ACC112 (cell line): ENCODE results near the gene VWA5B1.

Experiments
- H2AFZ ChIP-seq: fragments of 200-600 bp; sonication (generic); one replicate; pipeline ENCODE4 v1.6.0; 2017; ENCODE audit warnings: antibody characterized with exemption, low read length; ENCODE audit not compliant: unreplicated experiment
- H3K27ac ChIP-seq: fragments of 200-600 bp; sonication (generic); 2 replicates; pipeline ENCODE4 v1.5.1; 2014; ENCODE audit warnings: low read depth, mild to moderate bottlenecking, antibody characterized with exemption, low read length, moderate library complexity
- H3K27me3 ChIP-seq: fragments of 200-600 bp; sonication (generic); 2 replicates; pipeline ENCODE4 v1.6.1; 2014; ENCODE audit warnings: mild to moderate bottlenecking, antibody characterized with exemption, low read length, moderate library complexity, mixed read lengths; ENCODE audit not compliant: insufficient read depth
- H3K36me3 ChIP-seq: fragments of 200-600 bp; sonication (generic); 2 replicates; pipeline ENCODE4 v1.6.1; 2016; ENCODE audit warnings: mild to moderate bottlenecking, antibody characterized with exemption, low read length, moderate library complexity, mixed read lengths; ENCODE audit not compliant: insufficient read depth
- H3K4me1 ChIP-seq: fragments of 200-600 bp; sonication (generic); one replicate; pipeline ENCODE4 v1.6.1; 2016; ENCODE audit warnings: low read length, mixed read lengths; ENCODE audit not compliant: insufficient read depth, unreplicated experiment, control insufficient read depth
- H3K4me3 ChIP-seq: fragments of 200-600 bp; sonication (generic); 2 replicates; pipeline ENCODE4 v1.5.1; 2014; ENCODE audit warnings: mild to moderate bottlenecking, low read depth, low read length
- H3K79me2 ChIP-seq: fragments of 200-600 bp; sonication (generic); one replicate; pipeline ENCODE4 v1.6.0; 2016; ENCODE audit warnings: low read length; ENCODE audit not compliant: control insufficient read depth, unreplicated experiment, insufficient read depth

VWA5B1 gene

GRCh38 chr1:20322825-20323612 is 32.3 kb downstream of the VWA5B1 start:
- Histone ChIP-seq H2AFZ (no peak overlapping the region), H3K79me2 (no peaks in the 10 kb centered on the region), H3K36me3 (no peaks in the 10 kb centered on the region), H3K27me3 (peaks cover 95% of the 10 kb centered on the region), H3K27ac (no peak overlapping the region), H3K4me1 (no peaks in the 10 kb centered on the region), H3K4me3 (no peak overlapping the region)

DNA sequence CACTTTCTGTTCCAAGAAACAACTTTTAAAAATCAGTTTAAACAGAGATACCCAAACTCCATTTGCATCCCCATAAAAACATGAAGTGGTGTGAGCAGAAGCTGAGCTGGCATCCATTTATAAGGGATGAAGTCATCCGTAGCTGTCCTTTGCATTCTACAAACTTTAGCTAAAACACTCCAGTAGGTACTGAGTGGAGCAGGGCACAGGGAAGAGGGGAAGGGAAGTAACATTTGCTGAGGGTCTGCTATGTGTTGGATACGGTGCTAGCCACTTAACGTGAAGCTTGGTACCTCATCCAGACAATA is 32.9 kb downstream of the VWA5B1 start:
- Histone ChIP-seq H3K27ac (no peak overlapping the region), H3K27me3 (peaks cover 95% of the 10 kb centered on the region)

DNA sequence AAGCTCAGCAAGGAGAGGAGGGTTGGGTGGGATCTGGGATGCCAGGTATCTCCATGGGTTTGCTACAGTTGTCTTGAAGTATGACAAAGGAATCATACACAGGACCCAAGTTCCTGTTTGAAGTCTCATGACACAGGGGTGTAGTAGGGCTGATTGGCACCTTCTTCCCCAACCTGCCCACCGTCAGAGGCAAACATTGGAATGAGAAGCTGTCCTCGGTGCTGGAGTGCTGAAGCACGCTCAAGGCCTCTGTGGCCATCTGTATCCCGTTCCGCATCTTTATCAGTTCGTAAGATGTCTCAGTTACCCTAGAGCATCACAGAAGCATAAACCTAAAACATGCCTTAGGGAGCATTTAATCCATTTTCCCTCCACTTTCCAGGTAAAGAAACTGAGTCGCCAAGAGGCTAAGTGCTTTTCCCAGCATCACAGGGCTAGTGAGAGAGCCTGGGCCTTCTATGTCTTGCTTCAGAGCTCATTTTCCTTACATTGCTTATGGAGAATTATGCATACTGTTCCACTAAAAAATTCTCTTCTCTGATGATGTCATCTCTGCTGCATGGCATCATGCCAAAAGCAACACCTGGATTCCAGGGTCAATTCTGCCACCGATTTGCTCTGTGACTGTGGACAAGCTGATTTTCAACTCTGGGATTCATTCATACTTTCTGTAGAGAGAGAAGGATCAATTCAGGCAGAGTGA is 34.2 kb downstream of the VWA5B1 start:
- H3K4me3 ChIP-seq, result no peak overlapping the region
- H3K4me1 ChIP-seq, result no peaks in the 10 kb centered on the region
- H2AFZ ChIP-seq, result no peak overlapping the region
- no peak overlapping the region for H3K27ac ChIP-seq
- no peaks in the 10 kb centered on the region for H3K36me3 ChIP-seq
- no peaks in the 10 kb centered on the region for H3K79me2 ChIP-seq
- H3K27me3 ChIP-seq, result peaks cover 92% of the 10 kb centered on the region

More for the DNA sequence above, 32.9 kb downstream of the VWA5B1 start:
- Histone ChIP-seq H3K36me3 (no peaks in the 10 kb centered on the region), H3K4me1 (no peaks in the 10 kb centered on the region), H3K4me3 (no peak overlapping the region), H3K79me2 (no peaks in the 10 kb centered on the region), H2AFZ (no peak overlapping the region)

DNA sequence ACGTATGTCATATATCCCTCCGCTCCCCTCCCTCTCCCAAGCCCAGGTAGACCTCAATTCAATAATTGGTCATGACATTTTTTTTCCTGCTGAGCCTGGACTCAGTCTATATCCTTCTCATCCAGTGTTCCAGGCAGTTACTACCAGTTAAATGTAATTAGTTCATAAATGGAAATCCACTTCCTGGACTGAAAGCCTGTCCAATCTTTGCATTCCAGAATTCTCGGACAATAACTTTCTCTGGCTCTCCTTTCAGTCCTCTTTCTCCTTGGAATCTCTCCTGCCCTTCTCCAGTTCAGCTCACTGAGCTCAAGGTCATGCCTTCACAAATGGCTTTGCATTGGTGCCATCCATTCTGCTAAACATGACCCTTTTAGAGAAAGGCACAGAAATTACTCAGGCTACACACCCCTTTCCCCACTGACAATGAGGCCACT is 34.8 kb downstream of the VWA5B1 start:
- no peaks in the 10 kb centered on the region for H3K4me1 ChIP-seq
- no peak overlapping the region for H3K27ac ChIP-seq
- H3K27me3 ChIP-seq, result peaks cover 92% of the 10 kb centered on the region
- H3K36me3 ChIP-seq, result no peaks in the 10 kb centered on the region
- no peak overlapping the region for H3K4me3 ChIP-seq
- no peak overlapping the region for H2AFZ ChIP-seq
- no peaks in the 10 kb centered on the region for H3K79me2 ChIP-seq

DNA sequence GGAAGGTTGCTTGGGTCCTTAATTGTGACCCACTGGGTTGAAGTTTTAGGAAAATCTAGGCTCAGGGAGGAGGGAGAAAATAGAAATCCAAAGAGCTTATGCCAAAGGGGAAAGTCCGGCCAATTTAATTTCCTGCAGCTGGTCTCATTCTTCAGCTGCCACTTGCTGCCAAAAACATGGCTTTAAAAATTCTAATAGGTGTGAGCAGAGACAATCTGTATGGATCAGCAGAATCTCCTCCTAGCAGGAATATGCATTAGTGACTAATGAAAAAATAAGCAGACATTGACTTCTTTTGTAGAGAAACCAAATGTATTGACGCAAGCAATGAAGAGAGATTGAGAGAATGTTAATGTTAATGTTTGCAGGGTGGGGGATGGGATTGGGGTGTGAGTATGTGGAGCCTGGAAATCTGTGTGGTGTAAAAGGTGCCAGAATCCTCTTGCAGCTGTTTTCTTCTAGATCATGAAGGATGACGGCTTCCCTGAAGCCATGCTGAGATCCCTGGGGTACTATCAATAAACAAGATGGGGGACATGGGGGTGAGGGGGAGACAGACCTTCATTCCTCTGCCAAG is 35.3 kb downstream of the VWA5B1 start:
- Histone ChIP-seq H3K27me3 (peaks cover 92% of the 10 kb centered on the region), H3K4me1 (no peaks in the 10 kb centered on the region), H3K79me2 (no peaks in the 10 kb centered on the region), H2AFZ (no peak overlapping the region), H3K27ac (no peak overlapping the region), H3K4me3 (no peak overlapping the region), H3K36me3 (no peaks in the 10 kb centered on the region)

GRCh38 chr1:20327467-20327866 is 36.8 kb downstream of the VWA5B1 start:
- no peaks in the 10 kb centered on the region for H3K4me1 ChIP-seq
- H3K4me3 ChIP-seq, result no peak overlapping the region
- no peak overlapping the region for H3K27ac ChIP-seq
- H3K27me3 ChIP-seq, result peaks cover 89% of the 10 kb centered on the region
- no peaks in the 10 kb centered on the region for H3K79me2 ChIP-seq
- no peak overlapping the region for H2AFZ ChIP-seq
- H3K36me3 ChIP-seq, result no peaks in the 10 kb centered on the region

GRCh38 chr1:20328201-20328600 is 37.5 kb downstream of the VWA5B1 start:
- no peak overlapping the region for H3K4me3 ChIP-seq
- no peaks in the 10 kb centered on the region for H3K36me3 ChIP-seq
- peaks cover 89% of the 10 kb centered on the region for H3K27me3 ChIP-seq
- H3K4me1 ChIP-seq, result no peaks in the 10 kb centered on the region
- no peak overlapping the region for H2AFZ ChIP-seq
- no peak overlapping the region for H3K27ac ChIP-seq
- no peaks in the 10 kb centered on the region for H3K79me2 ChIP-seq

DNA sequence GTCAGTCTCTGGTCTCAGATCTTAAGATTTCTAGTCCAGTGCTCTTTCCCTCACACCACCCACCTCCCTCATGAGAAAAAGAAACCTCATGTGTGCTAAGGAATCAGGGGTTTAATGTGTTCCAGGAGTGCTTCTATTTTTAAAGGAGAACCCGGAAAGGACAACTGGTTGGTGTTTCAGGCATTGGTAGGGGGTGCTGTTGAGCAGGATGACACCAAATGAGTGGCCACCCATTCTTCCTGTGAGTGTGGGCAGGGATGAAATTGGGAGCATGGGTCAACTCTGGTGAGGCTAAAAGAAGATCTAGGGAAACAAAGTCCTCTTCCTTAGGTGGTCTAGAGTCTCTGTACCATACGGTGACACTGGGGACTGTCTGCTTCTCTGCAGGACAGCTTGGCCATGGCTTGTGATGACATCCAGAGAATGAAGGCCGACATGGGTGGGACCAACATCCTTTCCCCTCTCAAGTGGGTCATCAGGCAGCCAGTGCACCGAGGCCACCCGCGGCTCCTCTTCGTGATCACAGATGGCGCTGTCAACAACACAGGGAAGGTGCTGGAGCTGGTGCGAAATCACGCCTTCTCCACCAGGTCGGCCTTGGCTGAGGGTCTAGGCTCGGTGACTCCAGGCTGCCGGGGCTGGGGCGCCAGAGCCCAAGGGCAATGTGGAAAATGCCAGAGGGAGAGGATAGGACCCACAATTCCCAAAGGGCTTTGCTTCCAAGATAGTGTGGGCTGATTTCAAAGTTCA is 39.3 kb downstream of the VWA5B1 start:
- peaks cover 85% of the 10 kb centered on the region for H3K27me3 ChIP-seq
- H3K27ac ChIP-seq, result no peak overlapping the region
- H2AFZ ChIP-seq, result no peak overlapping the region
- H3K4me3 ChIP-seq, result no peak overlapping the region
- H3K36me3 ChIP-seq, result no peaks in the 10 kb centered on the region
- H3K4me1 ChIP-seq, result no peaks in the 10 kb centered on the region
- no peaks in the 10 kb centered on the region for H3K79me2 ChIP-seq

GRCh38 chr1:20334103-20334502 is 43.4 kb downstream of the VWA5B1 start:
- H3K4me1 ChIP-seq, result no peaks in the 10 kb centered on the region
- H3K79me2 ChIP-seq, result no peaks in the 10 kb centered on the region
- no peak overlapping the region for H3K27ac ChIP-seq
- no peak overlapping the region for H2AFZ ChIP-seq
- H3K36me3 ChIP-seq, result no peaks in the 10 kb centered on the region
- H3K4me3 ChIP-seq, result no peak overlapping the region
- peaks cover 76% of the 10 kb centered on the region for H3K27me3 ChIP-seq

- no peak overlapping the region for H3K4me3 ChIP-seq
- no peaks in the 10 kb centered on the region for H3K79me2 ChIP-seq
- no peak overlapping the region for H3K27ac ChIP-seq
- H3K27me3 ChIP-seq, result peaks cover 80% of the 10 kb centered on the region
- H3K36me3 ChIP-seq, result no peaks in the 10 kb centered on the region
- H3K4me1 ChIP-seq, result no peaks in the 10 kb centered on the region
- H2AFZ ChIP-seq, result no peak overlapping the region
These were observed 45.5 kb downstream of the VWA5B1 start for GRCh38 chr1:20336105-20336605.
